Fibroblast of mammary gland (primary cell): ENCODE data around the gene ORC6.

Experiments
- DNase-seq: peaks from one replicate; pipeline ENCODE4 v3.0.0-alpha.2; 2010; ENCODE audit warnings: low read depth
- H3K4me3 ChIP-seq: 2 replicates; pipeline ENCODE4 v1.5.1; 2011; ENCODE audit warnings: low read depth, mild to moderate bottlenecking, low read length, moderate library complexity; ENCODE audit not compliant: control insufficient read depth
- TF ChIP-seq, protein P1 (sequence below): conservative IDR thresholded peaks from 2 replicates; pipeline ENCODE4 v1.5.1; 2011; ENCODE audit warnings: low read depth, low read length, inconsistent platforms; ENCODE audit not compliant: control insufficient read depth, insufficient read depth

ORC6 gene

DNA sequence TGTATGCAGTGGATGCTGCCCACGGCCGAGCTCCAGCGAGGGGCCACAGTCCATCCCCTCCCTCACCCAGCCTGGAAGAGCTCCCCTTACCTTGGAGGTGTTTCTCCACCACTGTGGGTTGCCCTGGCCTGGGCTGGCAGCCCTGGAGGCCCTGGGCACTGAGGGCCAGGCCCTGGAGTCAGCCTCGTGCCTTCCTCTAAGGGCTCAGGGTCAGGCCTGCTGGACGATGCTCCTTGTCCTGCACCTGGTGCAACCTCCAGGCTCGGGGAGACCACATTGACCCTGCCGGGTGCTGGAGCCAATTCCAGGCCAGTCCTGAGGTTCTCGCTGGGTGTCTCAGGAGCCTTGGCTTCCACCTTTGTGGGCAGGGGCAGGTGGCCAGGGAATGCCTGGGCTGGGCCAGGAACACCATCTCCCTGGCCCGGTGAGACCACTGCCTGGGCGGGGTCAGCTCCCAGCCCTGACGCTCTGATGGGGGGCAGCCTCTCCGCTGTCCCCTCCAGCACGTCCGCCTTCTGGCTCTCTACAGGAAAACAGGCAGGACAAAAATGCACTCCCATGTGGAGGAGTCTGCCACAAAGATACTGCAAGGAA, 48.3 kb downstream of the ORC6 start:
- TF ChIP-seq, protein P1, sequence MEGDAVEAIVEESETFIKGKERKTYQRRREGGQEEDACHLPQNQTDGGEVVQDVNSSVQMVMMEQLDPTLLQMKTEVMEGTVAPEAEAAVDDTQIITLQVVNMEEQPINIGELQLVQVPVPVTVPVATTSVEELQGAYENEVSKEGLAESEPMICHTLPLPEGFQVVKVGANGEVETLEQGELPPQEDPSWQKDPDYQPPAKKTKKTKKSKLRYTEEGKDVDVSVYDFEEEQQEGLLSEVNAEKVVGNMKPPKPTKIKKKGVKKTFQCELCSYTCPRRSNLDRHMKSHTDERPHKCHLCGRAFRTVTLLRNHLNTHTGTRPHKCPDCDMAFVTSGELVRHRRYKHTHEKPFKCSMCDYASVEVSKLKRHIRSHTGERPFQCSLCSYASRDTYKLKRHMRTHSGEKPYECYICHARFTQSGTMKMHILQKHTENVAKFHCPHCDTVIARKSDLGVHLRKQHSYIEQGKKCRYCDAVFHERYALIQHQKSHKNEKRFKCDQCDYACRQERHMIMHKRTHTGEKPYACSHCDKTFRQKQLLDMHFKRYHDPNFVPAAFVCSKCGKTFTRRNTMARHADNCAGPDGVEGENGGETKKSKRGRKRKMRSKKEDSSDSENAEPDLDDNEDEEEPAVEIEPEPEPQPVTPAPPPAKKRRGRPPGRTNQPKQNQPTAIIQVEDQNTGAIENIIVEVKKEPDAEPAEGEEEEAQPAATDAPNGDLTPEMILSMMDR, result no peak
- no peak for DNase-seq
- H3K4me3 ChIP-seq, result no peak overlapping the region

DNA sequence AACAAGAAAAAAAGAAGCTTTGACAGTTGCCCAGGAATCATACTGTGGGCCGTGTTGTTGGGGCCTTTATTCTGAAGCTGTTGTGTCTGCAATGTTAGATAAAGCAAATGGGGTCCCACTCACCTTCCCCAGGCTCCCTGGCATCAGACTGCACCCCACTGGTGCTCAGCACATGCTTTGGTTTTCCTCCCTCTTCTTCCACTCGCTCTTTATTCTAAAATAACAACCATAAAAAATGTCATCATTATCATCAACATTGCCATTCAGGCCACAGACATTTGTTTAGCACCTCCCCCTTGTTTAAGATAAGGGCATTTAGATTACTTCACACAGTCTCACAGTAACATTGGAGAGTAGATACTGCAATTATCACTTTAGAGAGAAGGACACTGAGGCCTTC, 50.5 kb downstream of the ORC6 start:
- TF ChIP-seq, protein P1, result no peak
- no peak overlapping the region for H3K4me3 ChIP-seq
- DNase-seq, result no peak

DNA sequence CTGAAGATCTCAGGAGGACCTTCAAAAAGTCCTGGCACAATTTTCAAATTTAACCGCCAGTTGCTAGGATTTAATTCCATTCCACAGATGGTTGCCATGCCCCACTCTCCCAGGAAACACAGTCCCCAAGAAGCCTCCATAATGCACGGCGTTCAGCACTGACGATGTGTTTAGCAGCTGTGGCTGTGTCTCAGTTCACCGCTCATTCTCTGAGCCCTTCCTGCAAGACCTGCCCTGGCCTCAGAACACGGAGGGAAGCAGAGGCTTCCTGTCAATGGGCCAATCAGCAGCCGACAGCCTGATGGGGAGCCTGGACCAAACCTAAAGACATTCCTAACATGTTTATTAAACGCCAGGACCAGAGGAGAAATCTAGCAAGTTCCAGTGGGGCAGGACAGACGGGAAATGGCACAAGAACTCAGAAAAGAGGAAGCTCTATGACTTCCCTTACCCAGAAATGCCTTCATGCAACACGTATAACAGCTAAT, 53.8 kb downstream of the ORC6 start:
- TF ChIP-seq, protein P1, result no peak
- no peak overlapping the region for H3K4me3 ChIP-seq
- peak; percentile 8 for DNase-seq

DNA sequence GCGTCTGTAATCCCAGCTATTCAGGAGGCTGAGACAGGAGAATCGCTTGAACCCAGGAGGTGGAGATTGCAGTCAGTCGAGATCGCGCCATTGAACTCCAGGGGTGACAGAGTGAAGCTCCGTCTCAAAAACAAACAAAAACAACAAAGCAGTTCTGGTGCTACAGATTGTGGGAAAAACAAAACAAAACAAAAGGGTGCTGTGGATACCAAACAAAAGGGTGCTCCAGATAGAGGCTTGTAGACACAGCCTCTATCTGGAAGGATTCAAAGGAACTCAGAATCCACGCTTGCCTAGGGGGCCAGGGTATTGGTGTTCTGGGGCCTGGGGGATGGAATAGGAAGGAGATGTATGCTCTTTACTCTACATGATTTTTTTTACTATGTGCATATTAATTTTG, 56.2 kb downstream of the ORC6 start:
- no peak for DNase-seq
- no peak overlapping the region for H3K4me3 ChIP-seq
- TF ChIP-seq, protein P1, result no peak

DNA sequence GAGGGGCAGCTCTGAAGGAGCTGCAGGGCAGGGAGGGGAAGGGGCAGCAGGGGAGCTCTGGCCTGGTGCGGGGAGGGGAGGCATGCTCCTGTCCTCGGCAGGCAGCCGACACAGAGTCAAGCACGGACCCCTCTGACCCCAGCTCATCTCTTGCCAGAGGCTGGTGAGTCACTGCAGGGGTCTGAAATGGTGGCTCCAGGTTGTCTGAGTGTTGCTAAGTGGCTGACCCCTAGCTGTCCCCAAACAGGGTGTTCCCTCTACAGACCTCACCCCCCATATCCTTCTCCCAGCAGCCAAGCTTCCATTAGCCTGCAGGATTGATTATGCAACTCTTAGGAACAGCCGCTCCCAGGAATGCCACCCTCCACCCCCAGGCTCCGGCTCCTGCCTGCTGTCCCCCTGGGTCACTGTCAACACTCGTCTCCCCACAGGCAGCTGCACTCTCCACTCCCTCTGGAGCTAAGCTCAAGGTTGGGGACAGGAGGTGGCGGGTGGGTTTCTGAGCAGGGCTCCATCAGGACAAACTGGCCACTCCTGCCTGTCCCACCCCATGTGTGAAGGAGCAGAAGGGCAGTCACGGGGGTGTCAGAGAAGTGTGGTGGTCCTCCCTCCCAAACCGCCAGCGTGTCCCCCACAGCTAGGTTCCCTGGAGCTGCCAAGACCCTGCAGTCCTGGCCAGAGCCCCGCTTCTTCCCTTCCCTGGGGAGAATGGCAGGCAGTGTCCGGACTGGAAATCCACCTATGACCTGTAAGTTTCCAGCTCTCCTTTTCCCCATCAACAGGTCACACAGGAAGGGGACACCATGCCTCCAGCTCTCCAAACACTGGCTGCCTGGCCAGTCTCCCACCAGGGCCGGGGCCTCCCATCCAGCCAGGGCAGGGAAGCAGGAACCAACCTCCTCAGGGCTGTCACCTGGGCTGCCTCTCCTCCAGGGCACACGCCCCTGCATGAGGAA, 57.6 kb downstream of the ORC6 start:
- TF ChIP-seq, protein P1, result no peak
- no peak overlapping the region for H3K4me3 ChIP-seq
- DNase-seq, result no peak
